HL-60 (cell line): ENCODE results near the gene MYO3A.

Experiments
- CTCF ChIP-seq: IDR thresholded peaks from one replicate; pipeline ENCODE4 v1.5.1; 2011; ENCODE audit warnings: low read length, control low read depth, inconsistent platforms; ENCODE audit not compliant: insufficient read depth
- GABPA ChIP-seq: IDR thresholded peaks from 2 replicates; pipeline ENCODE4 v1.6.1; 2012; ENCODE audit warnings: low read depth
- POLR2AphosphoS5 ChIP-seq: IDR thresholded peaks from 2 replicates; pipeline ENCODE4 v1.6.1; 2012; ENCODE audit warnings: low read depth
- REST ChIP-seq: IDR thresholded peaks from 2 replicates; pipeline ENCODE4 v1.6.1; 2012; ENCODE audit warnings: low read depth; ENCODE audit not compliant: insufficient replicate concordance

- TF ChIP-seq CTCF (no peak), POLR2AphosphoS5 (no peak), REST (no peak), GABPA (no peak)
These were observed 32.8 kb upstream of the MYO3A start for GRCh38 chr10:25901199-25901598.
